ENCODE data around the gene SLC39A6. TPM values are rescaled to one million over a fixed set of nuclear protein-coding genes. Genes with fewer than 3 reads are reported as not detected.

SLC39A6 gene
- total RNA-seq, 1 experiment from 2014 or later: 20.3 TPM

DNA sequence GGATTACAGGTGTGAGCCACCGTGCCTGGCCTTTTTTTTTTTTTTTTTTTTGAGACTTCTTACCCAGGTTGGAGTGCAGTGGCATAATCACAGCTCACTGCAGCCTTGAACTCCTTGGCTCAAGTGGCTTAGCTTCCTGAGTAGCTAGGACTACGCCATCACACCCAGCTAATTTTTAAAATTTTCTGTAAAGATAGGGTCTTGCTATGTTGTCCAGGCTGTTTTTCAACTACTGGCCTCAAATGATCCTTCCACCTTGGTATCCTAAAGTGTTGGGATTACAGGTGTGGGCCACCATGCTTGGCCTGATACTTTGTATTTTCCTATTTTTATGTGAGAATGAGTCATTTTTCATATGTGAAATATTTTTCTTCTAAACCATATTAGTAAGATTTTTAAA is 14.3 kb upstream of the SLC39A6 start:
- H3K9me2 ChIP-seq (ENCODE audit: insufficient read depth): no peaks in the 10 kb centered on the region
- H3K9me3 ChIP-seq (ENCODE audit: insufficient read depth, low read depth): no peaks in the 10 kb centered on the region
- H3K79me2 ChIP-seq (ENCODE audit: low read depth): no peaks in the 10 kb centered on the region
- POLR2A ChIA-PET (ENCODE audit: unreplicated experiment): no interaction called here
- no peaks in the 10 kb centered on the region for H4K20me1 ChIP-seq (ENCODE audit: insufficient read depth)
- H3K4me2 ChIP-seq: no peak overlapping the region
- DNase-seq: no peak
- no peak overlapping the region for H2AFZ ChIP-seq
- no TSS peak for BruUV-seq (replicated peaks)
- no peak overlapping the region for H3K4me3 ChIP-seq
- H3F3A ChIP-seq (ENCODE audit: insufficient read depth, low read depth): no peaks in the 10 kb centered on the region
- no peak overlapping the region for H3K27ac ChIP-seq
- no peaks in the 10 kb centered on the region for H3K4me1 ChIP-seq (replicated peaks; ENCODE audit: insufficient read depth)
- TF ChIP-seq, protein P1, sequence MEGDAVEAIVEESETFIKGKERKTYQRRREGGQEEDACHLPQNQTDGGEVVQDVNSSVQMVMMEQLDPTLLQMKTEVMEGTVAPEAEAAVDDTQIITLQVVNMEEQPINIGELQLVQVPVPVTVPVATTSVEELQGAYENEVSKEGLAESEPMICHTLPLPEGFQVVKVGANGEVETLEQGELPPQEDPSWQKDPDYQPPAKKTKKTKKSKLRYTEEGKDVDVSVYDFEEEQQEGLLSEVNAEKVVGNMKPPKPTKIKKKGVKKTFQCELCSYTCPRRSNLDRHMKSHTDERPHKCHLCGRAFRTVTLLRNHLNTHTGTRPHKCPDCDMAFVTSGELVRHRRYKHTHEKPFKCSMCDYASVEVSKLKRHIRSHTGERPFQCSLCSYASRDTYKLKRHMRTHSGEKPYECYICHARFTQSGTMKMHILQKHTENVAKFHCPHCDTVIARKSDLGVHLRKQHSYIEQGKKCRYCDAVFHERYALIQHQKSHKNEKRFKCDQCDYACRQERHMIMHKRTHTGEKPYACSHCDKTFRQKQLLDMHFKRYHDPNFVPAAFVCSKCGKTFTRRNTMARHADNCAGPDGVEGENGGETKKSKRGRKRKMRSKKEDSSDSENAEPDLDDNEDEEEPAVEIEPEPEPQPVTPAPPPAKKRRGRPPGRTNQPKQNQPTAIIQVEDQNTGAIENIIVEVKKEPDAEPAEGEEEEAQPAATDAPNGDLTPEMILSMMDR (conservative IDR thresholded peaks at IDR 0.05): no peak
- no peak for TF ChIP-seq EZH2 (IDR thresholded peaks at IDR 0.05; ENCODE audit: low read depth)
- CTCF ChIA-PET: no interaction called here
- intact Hi-C loops (cut with micrococcal nuclease; ENCODE audit: unreplicated experiment): no loop called here
- no peaks in the 10 kb centered on the region for H3K27me3 ChIP-seq (ENCODE audit: insufficient read depth, low read depth)
- 0 out of 2 replicates have a peak, but pooled peaks cover 4% of the 10 kb centered on the region for H3K36me3 ChIP-seq (ENCODE audit: low read depth)

DNA sequence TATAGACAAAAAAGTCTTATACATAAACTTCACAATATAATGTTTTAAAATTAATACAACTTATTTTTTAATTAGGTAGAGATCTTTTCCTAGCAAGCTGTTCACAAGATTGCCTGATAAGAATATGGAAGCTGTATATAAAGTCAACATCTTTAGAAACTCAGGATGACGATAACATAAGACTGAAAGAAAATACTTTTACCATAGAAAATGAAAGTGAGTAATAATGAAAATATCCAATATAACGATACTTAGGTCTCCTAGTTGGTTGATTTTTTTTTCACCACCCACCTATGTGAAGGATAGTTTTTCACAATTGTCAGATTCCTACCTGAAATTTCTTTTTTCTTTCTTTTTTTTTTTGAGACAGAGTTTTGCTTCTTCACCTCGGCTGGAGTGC is 13.6 kb upstream of the SLC39A6 start:
- Histone ChIP-seq H3K27me3 (ENCODE audit: insufficient read depth, low read depth) (no peaks in the 10 kb centered on the region), H3K27ac (no peak overlapping the region), H3K36me3 (ENCODE audit: low read depth) (0 out of 2 replicates have a peak, but pooled peaks cover 4% of the 10 kb centered on the region), H3K79me2 (ENCODE audit: low read depth) (no peaks in the 10 kb centered on the region), H3K9me2 (ENCODE audit: insufficient read depth) (no peaks in the 10 kb centered on the region), H3K4me2 (no peak overlapping the region), H3K4me3 (no peak overlapping the region), H4K20me1 (ENCODE audit: insufficient read depth) (no peaks in the 10 kb centered on the region), H2AFZ (no peak overlapping the region), H3K4me1 (replicated peaks; ENCODE audit: insufficient read depth) (no peaks in the 10 kb centered on the region), H3F3A (ENCODE audit: insufficient read depth, low read depth) (no peaks in the 10 kb centered on the region), H3K9me3 (ENCODE audit: insufficient read depth, low read depth) (no peaks in the 10 kb centered on the region)
- DNase-seq: no peak
- CTCF ChIA-PET: no interaction called here
- intact Hi-C loops (cut with micrococcal nuclease; ENCODE audit: unreplicated experiment): no loop called here
- TF ChIP-seq EZH2 (IDR thresholded peaks at IDR 0.05; ENCODE audit: low read depth): no peak
- TF ChIP-seq, protein P1 (conservative IDR thresholded peaks at IDR 0.05): no peak
- POLR2A ChIA-PET (ENCODE audit: unreplicated experiment): no interaction called here
- no TSS peak for BruUV-seq (replicated peaks)

DNA sequence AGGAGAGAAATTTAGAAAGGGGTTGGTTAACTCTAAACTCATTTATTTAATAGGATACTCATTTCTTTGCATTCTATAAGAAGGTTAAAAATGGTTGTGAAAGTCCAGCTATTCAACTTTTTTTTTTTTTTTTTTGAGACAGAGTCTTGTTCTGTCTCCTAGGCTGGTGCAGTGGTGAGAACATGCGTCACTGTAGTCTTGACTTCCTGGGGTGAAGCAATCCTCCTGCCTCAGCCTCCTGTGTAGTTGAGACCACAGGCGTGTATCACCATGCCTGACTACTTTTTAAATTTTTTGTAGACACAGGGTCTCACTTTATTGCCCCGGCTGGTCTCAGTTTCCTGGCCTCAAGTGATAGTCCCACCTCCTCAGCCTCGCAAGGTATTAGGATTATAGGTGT is 12.4 kb upstream of the SLC39A6 start:
- Histone ChIP-seq H3K27ac (no peak overlapping the region), H3K79me2 (ENCODE audit: low read depth) (no peaks in the 10 kb centered on the region), H3K4me2 (no peak overlapping the region), H3K9me2 (ENCODE audit: insufficient read depth) (no peaks in the 10 kb centered on the region), H3K4me1 (replicated peaks; ENCODE audit: insufficient read depth) (no peaks in the 10 kb centered on the region), H3K27me3 (ENCODE audit: insufficient read depth, low read depth) (no peaks in the 10 kb centered on the region), H3K36me3 (ENCODE audit: low read depth) (0 out of 2 replicates have a peak, but pooled peaks cover 4% of the 10 kb centered on the region), H3F3A (ENCODE audit: insufficient read depth, low read depth) (no peaks in the 10 kb centered on the region), H3K9me3 (ENCODE audit: insufficient read depth, low read depth) (no peaks in the 10 kb centered on the region), H4K20me1 (ENCODE audit: insufficient read depth) (no peaks in the 10 kb centered on the region), H3K4me3 (no peak overlapping the region), H2AFZ (no peak overlapping the region)
- POLR2A ChIA-PET (ENCODE audit: unreplicated experiment): no interaction called here
- no TSS peak for BruUV-seq (replicated peaks)
- intact Hi-C loops (cut with micrococcal nuclease; ENCODE audit: unreplicated experiment): no loop called here
- TF ChIP-seq, protein P1 (conservative IDR thresholded peaks at IDR 0.05): no peak
- TF ChIP-seq EZH2 (IDR thresholded peaks at IDR 0.05; ENCODE audit: low read depth): no peak
- CTCF ChIA-PET: no interaction called here
- no peak for DNase-seq

All from PC-9 (cell line).